Measurements from ENCODE around the gene PROKR1.

- TF ChIP-seq POLR2A (IDR thresholded peaks at IDR 0.05) (no peak), CTCF (IDR thresholded peaks at IDR 0.05) (no peak)
Observed at GRCh38 chr2:68673631-68674030, 30.3 kb downstream of the PROKR1 start.
